Astrocyte of the hippocampus (primary cell): ENCODE results near the gene UCK2.
A peak's percentile ranks its signal among the peaks of the same experiment; 100 is the strongest.

Experiments
- DNase-seq: peaks from one replicate; pipeline ENCODE4 v3.0.0; 2011; ENCODE audit warnings: low read depth, low spot score

The UCK2 gene

DNA sequence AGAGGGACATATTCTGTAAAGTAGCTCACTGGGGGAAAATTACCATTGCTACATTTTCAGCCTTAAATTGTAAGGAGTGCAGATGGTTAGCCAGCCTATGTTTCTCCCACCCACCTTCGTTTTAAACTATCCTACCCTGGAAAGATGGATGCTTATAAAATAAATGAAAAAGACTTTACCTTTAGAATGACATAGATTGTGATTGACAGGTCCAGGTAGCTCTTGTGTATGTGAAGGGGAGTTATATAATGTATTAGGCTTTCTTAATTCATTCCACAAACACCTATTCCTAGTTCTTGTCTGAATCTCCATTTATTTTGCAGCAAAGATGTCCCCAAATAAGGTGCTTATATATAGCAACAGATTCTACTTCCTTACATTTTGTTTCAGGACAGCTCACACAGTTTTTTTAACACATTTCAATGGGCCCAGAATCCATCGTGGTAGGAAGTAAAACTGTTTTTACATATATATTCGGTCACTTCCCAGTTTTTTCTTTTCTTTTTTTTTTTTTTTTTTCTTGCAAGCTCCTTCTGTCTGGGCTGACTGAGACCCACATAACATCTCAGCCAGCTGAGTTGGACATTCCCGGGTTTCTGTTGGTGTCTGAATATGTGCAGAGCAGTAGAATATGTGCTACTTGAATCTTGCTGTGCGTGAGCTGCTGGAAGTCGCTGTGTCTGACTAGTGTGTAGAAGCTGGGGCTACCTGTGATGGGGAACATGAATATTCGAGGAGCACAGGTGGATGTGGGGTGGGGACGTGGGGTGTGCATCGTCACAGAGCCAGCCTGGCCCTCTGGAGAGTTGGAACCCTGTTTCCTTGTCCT lies 27.8 kb downstream of the UCK2 start:
- DNase-seq = no peak

- DNase-seq = no peak
These were observed 28.6 kb downstream of the UCK2 start for GRCh38 chr1:165856021-165856420.

DNA sequence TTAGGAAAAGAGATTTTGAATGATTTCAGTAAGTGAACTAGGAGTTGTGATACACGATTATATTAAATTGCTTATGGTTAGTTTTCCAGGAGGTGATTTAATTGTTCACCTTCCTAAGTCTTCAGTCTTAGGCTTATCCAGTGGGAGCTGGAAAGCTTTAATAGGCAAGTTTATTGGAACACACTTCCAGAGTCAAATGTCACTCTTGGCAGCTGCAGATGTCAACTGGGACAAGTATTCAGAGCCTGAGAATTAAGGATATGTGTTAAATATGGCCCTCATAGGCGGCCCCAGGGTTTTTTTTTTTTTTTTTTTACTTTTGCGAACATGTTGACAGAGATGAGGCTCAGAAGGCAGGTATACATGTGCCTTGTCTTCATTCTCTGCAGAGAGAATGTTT lies 29.2 kb downstream of the UCK2 start:
- DNase-seq = no peak

- no peak for DNase-seq
These were observed 29.8 kb downstream of the UCK2 start for GRCh38 chr1:165857046-165857801.

- DNase-seq = no peak
These were observed 31.0 kb downstream of the UCK2 start for GRCh38 chr1:165858364-165858823.

GRCh38 chr1:165858967-165859845 lies 31.8 kb downstream of the UCK2 start:
- DNase-seq = no peak

- DNase-seq = no peak
These were observed 32.7 kb downstream of the UCK2 start for GRCh38 chr1:165860065-165860464.

DNA sequence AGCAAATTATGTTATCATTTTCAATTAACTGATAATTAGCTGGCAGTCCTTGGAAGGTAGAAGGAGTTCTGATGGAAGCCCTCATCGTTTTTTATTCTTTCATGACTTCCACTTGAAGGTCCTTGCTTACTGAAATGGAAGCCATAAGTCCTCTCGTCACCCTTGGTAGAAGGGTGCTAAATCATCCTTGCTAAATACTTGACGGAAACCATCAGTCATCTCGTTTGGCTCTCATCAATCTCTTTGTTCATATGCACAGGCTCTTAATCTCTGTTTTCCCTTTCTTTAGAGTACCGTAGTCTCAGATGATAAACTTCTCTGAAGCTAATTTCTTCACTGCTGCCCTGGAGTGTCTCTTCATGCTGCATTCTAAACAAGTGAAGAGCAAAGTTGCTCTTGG lies 34.5 kb downstream of the UCK2 start:
- DNase-seq = no peak

DNA sequence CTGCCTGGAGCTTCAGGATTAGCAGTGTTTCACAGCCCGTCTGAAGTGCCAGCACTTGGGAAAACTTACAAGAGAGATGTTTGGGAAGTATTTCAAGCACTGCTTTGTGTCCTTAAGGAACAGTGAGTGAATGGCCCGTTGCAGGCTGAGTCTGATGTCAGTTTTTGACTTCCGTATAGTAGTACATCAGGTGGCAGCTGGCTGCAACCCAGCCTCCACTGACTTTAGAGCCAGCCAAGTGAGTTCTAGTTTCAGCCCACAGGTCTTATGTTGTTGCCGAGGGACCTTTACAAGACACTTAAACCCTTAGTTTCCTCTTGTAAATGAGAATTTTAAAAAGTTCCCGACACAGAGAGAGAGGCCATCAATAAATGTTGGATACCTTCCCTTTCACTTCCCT lies 35.0 kb downstream of the UCK2 start:
- no peak for DNase-seq

GRCh38 chr1:165863346-165863745 lies 35.9 kb downstream of the UCK2 start:
- DNase-seq = no peak

- DNase-seq = no peak
These were observed 38.4 kb downstream of the UCK2 start for GRCh38 chr1:165865633-165866340.

DNA sequence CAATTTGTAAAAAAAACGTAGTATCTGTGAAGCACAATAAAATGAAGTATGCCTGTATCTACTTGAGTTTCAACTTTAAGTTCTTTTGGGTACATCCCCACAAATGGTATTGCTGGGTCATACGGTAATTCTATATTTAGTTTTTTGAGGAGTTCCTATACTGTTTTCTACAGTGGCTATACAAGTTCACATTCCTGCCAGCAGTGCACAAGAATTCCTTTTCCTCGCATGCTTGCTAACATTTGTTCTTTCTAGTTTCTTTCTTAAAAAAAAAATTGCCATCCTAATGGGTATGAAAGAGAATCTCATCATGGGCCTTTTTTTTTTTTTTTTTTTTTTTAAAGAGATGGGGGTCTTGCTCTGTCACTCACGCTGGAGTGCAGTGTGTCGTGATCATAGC lies 41.9 kb downstream of the UCK2 start:
- no peak for DNase-seq

GRCh38 chr1:165871311-165872067 lies 44.1 kb downstream of the UCK2 start:
- DNase-seq = peak; percentile 67

GRCh38 chr1:165873481-165873880 lies 46.1 kb downstream of the UCK2 start:
- no peak for DNase-seq

- DNase-seq = no peak
These were observed 47.2 kb downstream of the UCK2 start for GRCh38 chr1:165874643-165875042.

- no peak for DNase-seq
These were observed 47.8 kb downstream of the UCK2 start for GRCh38 chr1:165875171-165875570.

DNA sequence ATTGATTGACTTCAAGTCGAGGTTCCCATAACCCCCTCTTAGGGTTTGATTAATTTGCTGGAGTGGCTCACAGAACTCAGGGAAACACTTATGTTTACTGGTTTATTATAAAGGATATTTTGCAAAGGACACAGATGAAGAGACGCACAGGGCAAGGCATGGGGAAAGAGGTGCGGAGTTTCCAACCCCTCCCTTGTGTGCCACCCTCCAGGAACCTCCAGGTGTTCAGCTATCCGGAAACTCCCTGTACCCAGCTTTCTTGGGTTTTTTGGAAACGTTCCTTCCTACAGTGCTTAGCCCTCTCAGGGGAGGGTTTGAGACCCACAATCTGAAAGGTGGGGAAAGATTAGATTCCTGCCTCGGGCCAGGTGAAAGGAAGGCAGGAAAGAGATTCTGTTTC lies 48.2 kb downstream of the UCK2 start:
- DNase-seq = no peak

- DNase-seq = no peak
These were observed 48.7 kb downstream of the UCK2 start for GRCh38 chr1:165876121-165876520.

GRCh38 chr1:165877411-165877810 lies 50.0 kb downstream of the UCK2 start:
- no peak for DNase-seq

GRCh38 chr1:165877940-165878556 lies 50.6 kb downstream of the UCK2 start:
- DNase-seq = no peak
